Measurements from ENCODE around the gene APOBEC3C.
"Not testable (repeated sequence)": the region's sequence is repeated elsewhere in the genome, so short reads cannot be mapped to it uniquely, and the experiment has no call there.

DNA sequence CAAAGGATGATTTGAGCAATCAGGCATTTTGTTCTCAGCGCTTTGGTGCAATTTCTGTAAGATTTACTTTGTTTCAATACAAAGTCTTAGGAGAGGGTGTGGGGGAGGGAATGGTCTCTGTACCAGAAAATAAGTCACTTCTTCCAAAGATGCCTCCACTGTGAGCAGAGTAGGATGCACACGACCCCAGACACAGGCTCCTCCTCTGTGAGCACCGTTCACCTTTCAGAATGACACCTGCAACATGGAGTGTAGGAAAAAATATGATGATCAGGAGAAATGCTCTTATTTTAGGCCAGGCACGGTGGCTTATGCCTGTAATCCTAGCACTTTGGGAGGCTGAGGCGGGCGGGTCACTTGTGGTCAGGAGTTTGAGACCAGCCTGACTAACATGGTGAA is 665 bp downstream of the APOBEC3C start:
- not testable (repeated sequence) for TF ChIP-seq EP300 (conservative IDR thresholded peaks at IDR 0.05; ENCODE audit: poor library complexity, severe bottlenecking); RAD21 (conservative IDR thresholded peaks at IDR 0.05)
- TF ChIP-seq, protein P1, sequence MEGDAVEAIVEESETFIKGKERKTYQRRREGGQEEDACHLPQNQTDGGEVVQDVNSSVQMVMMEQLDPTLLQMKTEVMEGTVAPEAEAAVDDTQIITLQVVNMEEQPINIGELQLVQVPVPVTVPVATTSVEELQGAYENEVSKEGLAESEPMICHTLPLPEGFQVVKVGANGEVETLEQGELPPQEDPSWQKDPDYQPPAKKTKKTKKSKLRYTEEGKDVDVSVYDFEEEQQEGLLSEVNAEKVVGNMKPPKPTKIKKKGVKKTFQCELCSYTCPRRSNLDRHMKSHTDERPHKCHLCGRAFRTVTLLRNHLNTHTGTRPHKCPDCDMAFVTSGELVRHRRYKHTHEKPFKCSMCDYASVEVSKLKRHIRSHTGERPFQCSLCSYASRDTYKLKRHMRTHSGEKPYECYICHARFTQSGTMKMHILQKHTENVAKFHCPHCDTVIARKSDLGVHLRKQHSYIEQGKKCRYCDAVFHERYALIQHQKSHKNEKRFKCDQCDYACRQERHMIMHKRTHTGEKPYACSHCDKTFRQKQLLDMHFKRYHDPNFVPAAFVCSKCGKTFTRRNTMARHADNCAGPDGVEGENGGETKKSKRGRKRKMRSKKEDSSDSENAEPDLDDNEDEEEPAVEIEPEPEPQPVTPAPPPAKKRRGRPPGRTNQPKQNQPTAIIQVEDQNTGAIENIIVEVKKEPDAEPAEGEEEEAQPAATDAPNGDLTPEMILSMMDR (IDR thresholded peaks at IDR 0.05; ENCODE audit: poor library complexity, severe bottlenecking): not testable (repeated sequence)
- TF ChIP-seq, protein P2, sequence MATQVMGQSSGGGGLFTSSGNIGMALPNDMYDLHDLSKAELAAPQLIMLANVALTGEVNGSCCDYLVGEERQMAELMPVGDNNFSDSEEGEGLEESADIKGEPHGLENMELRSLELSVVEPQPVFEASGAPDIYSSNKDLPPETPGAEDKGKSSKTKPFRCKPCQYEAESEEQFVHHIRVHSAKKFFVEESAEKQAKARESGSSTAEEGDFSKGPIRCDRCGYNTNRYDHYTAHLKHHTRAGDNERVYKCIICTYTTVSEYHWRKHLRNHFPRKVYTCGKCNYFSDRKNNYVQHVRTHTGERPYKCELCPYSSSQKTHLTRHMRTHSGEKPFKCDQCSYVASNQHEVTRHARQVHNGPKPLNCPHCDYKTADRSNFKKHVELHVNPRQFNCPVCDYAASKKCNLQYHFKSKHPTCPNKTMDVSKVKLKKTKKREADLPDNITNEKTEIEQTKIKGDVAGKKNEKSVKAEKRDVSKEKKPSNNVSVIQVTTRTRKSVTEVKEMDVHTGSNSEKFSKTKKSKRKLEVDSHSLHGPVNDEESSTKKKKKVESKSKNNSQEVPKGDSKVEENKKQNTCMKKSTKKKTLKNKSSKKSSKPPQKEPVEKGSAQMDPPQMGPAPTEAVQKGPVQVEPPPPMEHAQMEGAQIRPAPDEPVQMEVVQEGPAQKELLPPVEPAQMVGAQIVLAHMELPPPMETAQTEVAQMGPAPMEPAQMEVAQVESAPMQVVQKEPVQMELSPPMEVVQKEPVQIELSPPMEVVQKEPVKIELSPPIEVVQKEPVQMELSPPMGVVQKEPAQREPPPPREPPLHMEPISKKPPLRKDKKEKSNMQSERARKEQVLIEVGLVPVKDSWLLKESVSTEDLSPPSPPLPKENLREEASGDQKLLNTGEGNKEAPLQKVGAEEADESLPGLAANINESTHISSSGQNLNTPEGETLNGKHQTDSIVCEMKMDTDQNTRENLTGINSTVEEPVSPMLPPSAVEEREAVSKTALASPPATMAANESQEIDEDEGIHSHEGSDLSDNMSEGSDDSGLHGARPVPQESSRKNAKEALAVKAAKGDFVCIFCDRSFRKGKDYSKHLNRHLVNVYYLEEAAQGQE (IDR thresholded peaks at IDR 0.05; ENCODE audit: borderline replicate concordance): not testable (repeated sequence)

All from neural cell (in vitro differentiated cells).